GM21447 (cell line): ENCODE measurements around the gene MYO18A.
A peak's percentile ranks its signal among the peaks of the same experiment; 100 is the strongest.
"Not testable (repeated sequence)": the region's sequence is repeated elsewhere in the genome, so short reads cannot be mapped to it uniquely, and the experiment has no call there.

Source experiments
- ATAC-seq: cut with Tn5 transposase; IDR thresholded peaks from one replicate; pipeline ENCODE4 v1.9.1; 2021; ENCODE audit not compliant: unreplicated experiment

The MYO18A gene

GRCh38 chr17:29149431-29150064 lies 30.6 kb downstream of the MYO18A start:
- ATAC-seq = no peak

- peak; percentile 78 for ATAC-seq
Measured at GRCh38 chr17:29148790-29149430, 31.3 kb downstream of the MYO18A start.

GRCh38 chr17:29148257-29148789 lies 31.9 kb downstream of the MYO18A start:
- no peak for ATAC-seq

DNA sequence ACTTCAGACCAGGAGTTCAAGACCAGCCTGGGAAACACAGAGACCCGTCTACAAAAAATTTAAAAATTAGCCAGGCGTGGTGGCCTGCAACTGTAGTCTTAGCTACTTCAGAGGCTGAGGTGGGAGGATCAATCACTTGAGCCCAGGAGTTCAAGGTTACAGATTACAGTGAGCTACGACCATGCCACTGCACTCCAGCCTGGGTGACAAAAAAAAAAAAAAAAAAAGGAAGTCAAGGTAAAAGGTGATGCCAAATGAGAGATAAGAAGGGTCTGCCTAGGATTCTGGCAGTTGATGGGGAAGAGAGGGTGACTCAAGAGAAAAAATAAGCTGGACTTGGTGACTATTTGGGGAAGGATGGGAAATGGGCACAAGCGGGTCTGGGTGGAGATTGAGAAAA lies 32.5 kb downstream of the MYO18A start:
- ATAC-seq = no peak

GRCh38 chr17:29147228-29147627 lies 33.0 kb downstream of the MYO18A start:
- not testable (repeated sequence) for ATAC-seq

DNA sequence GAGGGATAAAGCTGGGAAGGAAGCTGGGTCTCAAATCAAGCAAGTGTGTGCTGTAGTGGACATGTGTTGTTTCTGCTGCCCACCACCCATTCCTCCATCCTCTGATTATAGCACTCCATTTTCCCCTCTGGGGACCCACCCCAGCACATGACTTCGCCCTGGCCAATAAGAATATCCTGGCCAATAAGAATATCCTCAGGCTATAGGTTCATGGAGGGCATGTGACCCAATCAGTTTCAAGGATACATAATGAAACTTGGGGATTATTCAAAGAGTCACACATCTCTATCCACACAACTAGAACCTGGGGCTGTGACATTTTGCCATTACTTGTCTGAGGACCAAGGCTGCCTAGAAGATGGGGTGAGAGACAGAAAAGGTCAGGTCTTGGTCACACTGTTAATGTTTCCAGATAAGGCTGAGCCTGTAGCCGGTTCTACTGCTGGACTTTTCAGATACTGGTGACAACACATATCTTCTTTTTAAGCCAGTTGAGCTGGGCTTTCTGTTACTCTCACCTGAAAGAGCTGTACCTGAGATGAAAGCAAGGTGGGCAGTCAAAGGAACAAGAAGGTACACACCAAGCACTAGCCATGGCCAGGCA lies 33.7 kb downstream of the MYO18A start:
- ATAC-seq = no peak

DNA sequence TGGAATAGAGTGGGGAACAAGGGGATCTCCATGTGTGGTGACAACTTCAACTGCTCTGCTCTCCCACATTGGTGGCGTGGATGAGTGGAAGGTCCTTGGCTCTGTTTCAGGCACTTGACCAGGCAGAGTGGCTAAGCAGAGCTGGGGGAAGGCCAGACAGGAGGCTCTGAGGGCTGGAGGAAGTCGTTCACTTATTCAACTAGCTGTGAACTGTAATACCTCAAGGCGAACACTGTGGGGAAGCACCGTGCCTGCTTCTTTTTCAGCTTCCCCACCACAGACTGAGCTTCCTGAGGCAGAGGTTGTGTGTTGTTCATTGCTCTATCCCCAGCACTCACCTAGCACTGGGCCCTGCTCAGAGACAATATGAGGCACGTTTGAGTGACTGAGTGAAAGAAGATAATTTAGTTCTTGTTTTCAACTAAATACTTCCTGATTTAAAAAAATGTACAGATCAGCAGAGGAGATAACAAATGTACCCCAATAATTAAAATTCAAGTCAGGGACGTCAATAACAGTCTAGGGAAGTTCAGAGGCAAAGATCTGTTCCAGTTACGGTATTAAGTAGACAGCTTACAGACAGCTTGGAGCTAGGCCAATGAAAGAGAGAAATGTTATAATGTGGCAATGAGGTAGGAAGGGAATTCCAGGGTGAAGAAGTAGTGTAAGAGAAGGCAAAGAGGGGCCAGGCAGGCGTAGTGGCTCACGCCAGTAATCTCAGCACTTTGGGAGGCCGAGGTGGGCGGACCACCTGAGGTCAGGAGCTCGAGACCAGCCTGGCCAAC lies 34.7 kb downstream of the MYO18A start:
- peak; percentile 45 for ATAC-seq

DNA sequence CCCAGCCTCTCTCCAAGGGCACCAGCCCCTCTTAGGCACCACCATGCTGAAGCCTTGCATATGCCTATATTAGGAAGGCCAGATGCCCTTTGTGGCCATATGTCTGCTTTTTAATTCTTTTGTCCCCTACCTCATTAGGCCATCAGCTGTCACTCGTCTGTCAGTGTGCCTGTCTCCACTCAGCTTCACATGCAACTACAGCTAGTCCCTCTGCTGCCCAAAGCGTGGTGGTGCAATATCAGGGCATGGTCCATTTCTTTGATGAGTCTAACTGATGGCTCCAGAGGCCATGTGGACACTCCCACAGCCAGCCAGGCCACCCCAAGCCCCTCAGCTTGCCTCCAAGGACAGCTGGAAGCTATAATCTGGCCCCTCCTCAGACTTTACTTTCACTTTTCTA lies 36.3 kb downstream of the MYO18A start:
- no peak for ATAC-seq

GRCh38 chr17:29141514-29141876 lies 38.7 kb downstream of the MYO18A start:
- no peak for ATAC-seq

- ATAC-seq = no peak
Measured at GRCh38 chr17:29140631-29141513, 39.3 kb downstream of the MYO18A start.

DNA sequence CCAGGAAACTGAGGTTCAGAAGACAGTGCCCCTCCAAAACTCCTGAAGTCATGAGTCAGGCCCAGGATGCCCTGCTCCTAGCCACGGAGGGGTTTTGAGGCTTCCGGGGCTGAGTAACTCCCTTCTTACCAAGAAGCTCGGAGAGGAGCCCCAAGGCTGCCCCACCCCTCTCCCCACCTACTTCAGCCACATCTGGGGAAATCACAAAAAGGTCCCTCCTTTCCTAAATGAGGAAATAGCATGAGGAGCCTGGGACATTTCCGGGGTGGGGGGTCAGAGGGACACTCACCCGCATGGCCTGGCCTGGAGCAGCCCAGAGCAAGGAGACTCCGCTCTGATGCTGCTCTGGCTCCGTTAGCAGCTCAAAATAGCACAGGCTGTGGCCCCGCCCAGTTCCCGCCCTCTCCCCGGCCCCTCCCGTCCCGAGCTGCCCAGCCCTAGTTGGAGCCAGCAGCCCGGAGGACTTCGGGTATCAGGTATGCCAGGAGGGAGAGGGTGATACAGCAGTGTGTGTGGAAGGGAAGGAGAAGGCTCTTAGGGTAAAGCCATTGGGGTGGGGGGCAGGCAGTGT lies 40.1 kb downstream of the MYO18A start:
- peak; percentile 54 for ATAC-seq

GRCh38 chr17:29138971-29139691 lies 41.1 kb downstream of the MYO18A start:
- ATAC-seq = peak; percentile 41

GRCh38 chr17:29138184-29138955 lies 41.8 kb downstream of the MYO18A start:
- ATAC-seq = no peak

DNA sequence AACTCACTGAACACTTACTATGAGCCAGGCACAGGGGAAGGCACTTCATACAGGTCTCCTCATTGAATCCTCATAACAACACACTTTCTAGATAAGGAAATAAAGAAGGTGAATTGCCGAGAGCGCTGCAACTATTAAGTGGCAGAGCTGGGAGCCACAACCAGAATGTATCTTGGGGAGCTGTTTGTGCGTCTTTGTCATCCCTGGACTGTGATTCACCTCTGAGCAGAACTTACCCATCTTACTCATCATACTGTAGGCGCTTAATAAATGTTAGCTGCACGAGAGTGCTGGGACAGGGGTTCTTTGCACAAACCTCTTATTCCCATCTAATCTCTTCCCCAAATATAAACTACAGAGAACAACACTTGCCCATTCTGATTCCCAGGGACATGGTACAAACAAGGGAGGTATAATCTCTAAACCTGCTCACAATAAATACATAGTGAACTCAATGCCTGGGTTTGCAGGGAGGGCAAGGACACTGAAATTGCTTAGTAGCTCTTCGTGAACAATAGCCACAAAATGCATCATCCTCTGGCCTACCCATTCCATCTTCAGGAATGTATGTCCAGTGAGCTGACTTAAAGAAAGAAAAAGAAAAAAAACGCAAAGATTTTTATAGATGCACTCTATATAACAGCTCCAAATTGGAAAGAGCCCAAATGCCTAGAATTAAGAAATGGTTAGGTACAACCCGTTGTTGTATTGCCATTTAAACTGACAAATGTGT lies 43.0 kb downstream of the MYO18A start:
- no peak for ATAC-seq

DNA sequence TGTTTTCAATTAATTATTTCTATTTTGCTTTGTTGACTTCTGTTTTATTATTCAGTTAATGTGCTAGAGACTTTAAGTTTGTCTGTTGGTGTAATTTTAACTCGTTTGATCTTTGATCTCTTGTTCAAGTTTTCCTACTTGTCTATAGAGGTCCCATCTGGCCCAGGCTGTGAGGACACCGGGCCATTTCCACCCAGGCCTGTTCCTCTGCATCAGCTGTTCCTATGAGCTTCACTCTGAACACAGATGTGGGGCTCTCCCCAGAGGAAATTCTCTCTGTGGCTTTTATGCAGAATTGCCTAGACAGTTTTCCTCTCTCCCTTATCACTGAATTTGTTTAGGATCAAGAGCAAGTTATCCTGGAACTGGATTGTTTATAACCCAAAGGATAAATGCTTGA lies 44.7 kb downstream of the MYO18A start:
- ATAC-seq = no peak

DNA sequence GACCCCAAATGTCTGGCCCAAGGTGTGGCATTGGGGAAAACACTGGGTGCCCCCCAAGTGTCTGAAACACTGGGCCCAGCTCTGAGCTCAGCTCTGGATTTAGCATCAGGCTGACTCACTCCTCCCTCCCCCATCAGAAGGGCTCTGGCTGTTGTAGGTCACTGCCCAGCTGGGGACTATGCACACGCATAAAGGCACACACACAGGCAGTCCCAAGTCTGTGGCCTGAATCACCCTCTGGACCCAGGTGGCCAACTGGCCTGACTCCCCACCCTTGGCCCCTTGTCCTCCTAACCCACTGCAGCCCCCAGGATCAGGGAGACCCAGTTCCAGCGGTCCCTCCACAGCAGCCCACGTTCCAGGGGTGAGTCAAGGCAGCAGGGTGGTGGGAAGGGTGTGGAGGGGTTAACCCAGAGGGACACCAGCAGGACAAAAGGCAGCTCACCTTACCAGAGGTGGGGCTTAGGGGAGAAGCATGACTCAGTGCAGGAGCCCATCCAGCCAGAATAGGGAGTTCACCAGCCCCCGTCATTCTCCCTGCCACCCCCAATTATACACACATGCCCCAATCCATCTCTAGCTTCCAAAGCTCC lies 47.0 kb downstream of the MYO18A start:
- ATAC-seq = no peak

GRCh38 chr17:29131814-29132682 lies 48.1 kb downstream of the MYO18A start:
- ATAC-seq = no peak
